ENCODE data around the gene PARD3B. TPM values are rescaled to one million over a fixed set of nuclear protein-coding genes. Genes with fewer than 3 reads are reported as not detected.

The PARD3B gene
- total RNA-seq, 2 donors from 2014 or later = 14.7 to 25.0 TPM

DNA sequence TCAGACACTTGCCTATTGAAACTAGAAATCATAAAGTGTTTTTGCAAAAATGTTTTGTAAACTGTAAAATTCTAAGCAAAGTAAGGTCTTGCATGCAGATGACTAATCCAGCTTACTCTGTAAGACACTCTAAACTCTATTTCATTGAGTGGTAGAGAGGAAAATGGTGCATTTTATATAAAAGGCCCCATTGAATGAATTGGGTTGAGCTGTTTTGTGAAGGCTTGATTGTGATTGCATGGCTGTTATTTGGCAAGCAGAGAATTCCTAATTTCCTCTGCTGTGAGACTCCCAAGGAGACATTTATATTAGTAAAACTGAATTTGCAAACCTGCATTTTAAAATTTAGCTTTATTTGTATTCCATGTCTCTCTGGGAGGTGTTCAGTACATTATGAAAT, 234.5 kb downstream of the PARD3B start:
- no peak for TF ChIP-seq POLR2AphosphoS5 (IDR thresholded peaks at IDR 0.05)
- TF ChIP-seq, protein P1, sequence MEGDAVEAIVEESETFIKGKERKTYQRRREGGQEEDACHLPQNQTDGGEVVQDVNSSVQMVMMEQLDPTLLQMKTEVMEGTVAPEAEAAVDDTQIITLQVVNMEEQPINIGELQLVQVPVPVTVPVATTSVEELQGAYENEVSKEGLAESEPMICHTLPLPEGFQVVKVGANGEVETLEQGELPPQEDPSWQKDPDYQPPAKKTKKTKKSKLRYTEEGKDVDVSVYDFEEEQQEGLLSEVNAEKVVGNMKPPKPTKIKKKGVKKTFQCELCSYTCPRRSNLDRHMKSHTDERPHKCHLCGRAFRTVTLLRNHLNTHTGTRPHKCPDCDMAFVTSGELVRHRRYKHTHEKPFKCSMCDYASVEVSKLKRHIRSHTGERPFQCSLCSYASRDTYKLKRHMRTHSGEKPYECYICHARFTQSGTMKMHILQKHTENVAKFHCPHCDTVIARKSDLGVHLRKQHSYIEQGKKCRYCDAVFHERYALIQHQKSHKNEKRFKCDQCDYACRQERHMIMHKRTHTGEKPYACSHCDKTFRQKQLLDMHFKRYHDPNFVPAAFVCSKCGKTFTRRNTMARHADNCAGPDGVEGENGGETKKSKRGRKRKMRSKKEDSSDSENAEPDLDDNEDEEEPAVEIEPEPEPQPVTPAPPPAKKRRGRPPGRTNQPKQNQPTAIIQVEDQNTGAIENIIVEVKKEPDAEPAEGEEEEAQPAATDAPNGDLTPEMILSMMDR (IDR thresholded peaks at IDR 0.05) = no peak
- no peak for TF ChIP-seq POLR2A (IDR thresholded peaks at IDR 0.05)
- Histone ChIP-seq H3K27ac (no peak overlapping the region), H3K9me3 (no peaks in the 10 kb centered on the region), H3K4me3 (no peak overlapping the region), H3K4me1 (replicated peaks) (no peaks in the 10 kb centered on the region), H3K27me3 (replicated peaks; ENCODE audit: insufficient read depth) (no peaks in the 10 kb centered on the region), H3K36me3 (no peaks in the 10 kb centered on the region)
- DNase-seq (ENCODE audit: low spot score) = no peak
- intact Hi-C loops (cut with DNase I) = no loop called here

DNA sequence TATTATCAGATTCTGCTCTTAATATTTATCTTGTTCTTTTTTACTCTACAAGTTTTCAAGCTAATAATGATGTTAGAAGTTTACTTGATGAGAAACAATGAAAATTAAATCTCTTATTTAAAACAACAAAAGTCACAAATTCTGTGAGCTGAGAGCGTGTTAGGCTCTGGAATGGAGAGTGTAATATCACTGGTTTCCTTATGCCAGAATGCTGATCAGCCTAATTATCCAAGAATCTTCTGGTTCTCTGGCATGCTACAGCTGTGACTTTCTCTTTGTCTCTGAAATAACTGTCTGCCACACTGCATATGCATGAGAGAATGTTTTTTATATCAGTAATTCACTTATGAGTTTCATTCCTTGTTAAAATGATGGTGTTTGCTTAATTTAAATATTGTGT, 236.7 kb downstream of the PARD3B start:
- Histone ChIP-seq H3K27me3 (replicated peaks; ENCODE audit: insufficient read depth) (no peaks in the 10 kb centered on the region), H3K27ac (no peak overlapping the region), H3K9me3 (no peaks in the 10 kb centered on the region), H3K36me3 (no peaks in the 10 kb centered on the region), H3K4me3 (no peak overlapping the region), H3K4me1 (replicated peaks) (no peaks in the 10 kb centered on the region)
- DNase-seq (ENCODE audit: low spot score) = no peak
- 84% methylated on average over 1 of the region's 1 CpG for WGBS
- TF ChIP-seq POLR2AphosphoS5 (IDR thresholded peaks at IDR 0.05) (no peak), POLR2A (IDR thresholded peaks at IDR 0.05) (no peak)
- TF ChIP-seq, protein P1 (IDR thresholded peaks at IDR 0.05) = no peak
- intact Hi-C loops (cut with DNase I) = no loop called here

GRCh38 chr2:204790076-204790475, 244.8 kb downstream of the PARD3B start:
- H3K9me3 ChIP-seq = no peaks in the 10 kb centered on the region
- intact Hi-C loops (cut with DNase I) = no loop called here
- no peaks in the 10 kb centered on the region for H3K27me3 ChIP-seq (replicated peaks; ENCODE audit: insufficient read depth)
- no peaks in the 10 kb centered on the region for H3K36me3 ChIP-seq
- TF ChIP-seq, protein P1 (IDR thresholded peaks at IDR 0.05) = no peak
- no peak for TF ChIP-seq POLR2AphosphoS5 (IDR thresholded peaks at IDR 0.05)
- no peak for TF ChIP-seq POLR2A (IDR thresholded peaks at IDR 0.05)
- no peak overlapping the region for H3K27ac ChIP-seq
- 70% methylated on average over 3 of the region's 3 CpGs for WGBS
- no peak for DNase-seq (ENCODE audit: low spot score)
- H3K4me1 ChIP-seq (replicated peaks) = no peaks in the 10 kb centered on the region
- no peak overlapping the region for H3K4me3 ChIP-seq

DNA sequence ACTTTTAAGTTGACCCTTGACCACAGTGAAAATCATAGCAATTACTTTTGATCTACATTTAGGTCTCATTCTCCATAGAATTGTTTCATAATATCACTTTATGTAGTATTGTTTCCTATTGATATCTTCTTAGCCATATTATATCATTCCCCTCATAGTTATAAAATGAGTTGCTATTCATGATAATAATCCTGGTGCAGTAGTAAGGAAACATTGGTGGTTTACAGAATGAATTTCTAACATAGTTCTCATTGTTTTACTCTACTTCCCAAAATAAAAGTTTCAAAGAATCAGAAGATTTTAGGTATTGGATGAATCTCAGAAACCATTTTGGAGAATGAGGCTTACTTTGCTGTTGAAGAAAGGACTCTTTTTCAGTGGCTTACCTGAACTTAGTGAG, 246.0 kb downstream of the PARD3B start:
- no peak for DNase-seq (ENCODE audit: low spot score)
- intact Hi-C loops (cut with DNase I) = no loop called here
- no peaks in the 10 kb centered on the region for H3K36me3 ChIP-seq
- H3K9me3 ChIP-seq = no peaks in the 10 kb centered on the region
- no peak overlapping the region for H3K4me3 ChIP-seq
- TF ChIP-seq, protein P1 (IDR thresholded peaks at IDR 0.05) = no peak
- no peak for TF ChIP-seq POLR2AphosphoS5 (IDR thresholded peaks at IDR 0.05)
- no peak for TF ChIP-seq POLR2A (IDR thresholded peaks at IDR 0.05)
- H3K27ac ChIP-seq = no peak overlapping the region
- no peaks in the 10 kb centered on the region for H3K27me3 ChIP-seq (replicated peaks; ENCODE audit: insufficient read depth)
- no peaks in the 10 kb centered on the region for H3K4me1 ChIP-seq (replicated peaks)

DNA sequence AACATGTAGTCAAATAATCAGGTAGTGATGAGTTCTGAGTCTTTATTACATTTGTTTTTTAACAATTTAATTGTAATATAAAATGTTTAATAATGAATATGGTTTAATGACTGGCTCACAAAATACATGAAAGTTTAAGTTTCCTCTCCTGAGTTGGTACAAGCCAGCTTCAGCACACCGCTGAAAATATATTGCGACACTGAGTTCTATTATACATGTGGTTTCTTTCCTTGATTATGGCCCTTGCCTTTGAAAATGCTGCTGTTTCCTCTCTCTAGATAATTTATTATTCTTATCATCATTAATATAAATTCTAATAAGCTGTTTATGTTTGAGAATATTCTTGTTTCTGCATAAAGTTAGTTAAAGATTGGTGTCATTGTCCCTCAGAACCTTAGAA, 249.3 kb downstream of the PARD3B start:
- Histone ChIP-seq H3K9me3 (no peaks in the 10 kb centered on the region), H3K4me3 (no peak overlapping the region), H3K27me3 (replicated peaks; ENCODE audit: insufficient read depth) (no peaks in the 10 kb centered on the region), H3K4me1 (replicated peaks) (no peaks in the 10 kb centered on the region), H3K27ac (no peak overlapping the region), H3K36me3 (no peaks in the 10 kb centered on the region)
- intact Hi-C loops (cut with DNase I) = no loop called here
- DNase-seq (ENCODE audit: low spot score) = no peak
- TF ChIP-seq POLR2AphosphoS5 (IDR thresholded peaks at IDR 0.05) (no peak), POLR2A (IDR thresholded peaks at IDR 0.05) (no peak)
- TF ChIP-seq, protein P1 (IDR thresholded peaks at IDR 0.05) = no peak
- WGBS = 95% methylated on average over 2 of the region's 2 CpGs

Data from prostate gland (tissue), 2 donors.